Activated naive CD4-positive, alpha-beta T cell treated with anti-CD3 and anti-CD28 coated beads, Interleukin-2, amount 50 U/mL, for 24 hours (primary cell): Measurements from ENCODE around the gene TNK2.
A peak's percentile ranks its signal among the peaks of the same experiment; 100 is the strongest.

ENCODE experiments used
- H3K27ac Mint-ChIP-seq: one replicate; pipeline ENCODE4 v1.8.0; 2021; ENCODE audit warnings: mild to moderate bottlenecking, mixed read lengths
- H3K27me3 Mint-ChIP-seq: one replicate; pipeline ENCODE4 v1.8.0; 2021; ENCODE audit warnings: mixed read lengths
- H3K36me3 Mint-ChIP-seq: one replicate; pipeline ENCODE4 v1.8.0; 2021; ENCODE audit warnings: mixed read lengths
- H3K4me1 Mint-ChIP-seq: one replicate; pipeline ENCODE4 v1.8.0; 2021; ENCODE audit warnings: mixed read lengths
- H3K4me3 Mint-ChIP-seq: one replicate; pipeline ENCODE4 v1.8.0; 2021; ENCODE audit warnings: mild to moderate bottlenecking, mixed read lengths
- H3K9me3 Mint-ChIP-seq: one replicate; pipeline ENCODE4 v1.8.0; 2021; ENCODE audit warnings: mixed read lengths

TNK2 gene

GRCh38 chr3:195896361-195897080 is 11.8 kb downstream of the TNK2 start:
- Mint-ChIP-seq H3K4me3 (peak overlapping the region; percentile 86), H3K27me3 (no peaks in the 10 kb centered on the region), H3K9me3 (no peaks in the 10 kb centered on the region), H3K4me1 (peaks cover 62% of the 10 kb centered on the region), H3K27ac (peak overlapping the region; percentile 95), H3K36me3 (no peaks in the 10 kb centered on the region)

- Mint-ChIP-seq H3K36me3 (no peaks in the 10 kb centered on the region), H3K4me1 (peaks cover 58% of the 10 kb centered on the region), H3K9me3 (no peaks in the 10 kb centered on the region), H3K27me3 (no peaks in the 10 kb centered on the region), H3K27ac (peak overlapping the region; percentile 95), H3K4me3 (peak overlapping the region; percentile 86)
These were observed 12.4 kb downstream of the TNK2 start for GRCh38 chr3:195895861-195896360.

- Mint-ChIP-seq H3K36me3 (no peaks in the 10 kb centered on the region), H3K4me3 (peak overlapping the region; percentile 88), H3K27me3 (no peaks in the 10 kb centered on the region), H3K9me3 (no peaks in the 10 kb centered on the region), H3K4me1 (peaks cover 52% of the 10 kb centered on the region), H3K27ac (peak overlapping the region; percentile 96)
These were observed 13.1 kb downstream of the TNK2 start for GRCh38 chr3:195895078-195895860.

- no peaks in the 10 kb centered on the region for H3K9me3 Mint-ChIP-seq
- H3K27me3 Mint-ChIP-seq = no peaks in the 10 kb centered on the region
- H3K27ac Mint-ChIP-seq = no peak overlapping the region
- no peaks in the 10 kb centered on the region for H3K36me3 Mint-ChIP-seq
- H3K4me3 Mint-ChIP-seq = peak overlapping the region; percentile 65
- peaks cover 48% of the 10 kb centered on the region for H3K4me1 Mint-ChIP-seq
These were observed 14.4 kb downstream of the TNK2 start for GRCh38 chr3:195893916-195894465.

GRCh38 chr3:195893516-195893915 is 14.8 kb downstream of the TNK2 start:
- no peaks in the 10 kb centered on the region for H3K27me3 Mint-ChIP-seq
- no peaks in the 10 kb centered on the region for H3K9me3 Mint-ChIP-seq
- H3K27ac Mint-ChIP-seq = peak overlapping the region; percentile 51
- no peak overlapping the region for H3K4me3 Mint-ChIP-seq
- no peaks in the 10 kb centered on the region for H3K36me3 Mint-ChIP-seq
- H3K4me1 Mint-ChIP-seq = peaks cover 46% of the 10 kb centered on the region

- H3K36me3 Mint-ChIP-seq = no peaks in the 10 kb centered on the region
- no peaks in the 10 kb centered on the region for H3K9me3 Mint-ChIP-seq
- no peak overlapping the region for H3K27ac Mint-ChIP-seq
- peaks cover 41% of the 10 kb centered on the region for H3K4me1 Mint-ChIP-seq
- no peak overlapping the region for H3K4me3 Mint-ChIP-seq
- H3K27me3 Mint-ChIP-seq = no peaks in the 10 kb centered on the region
These were observed 15.3 kb downstream of the TNK2 start for GRCh38 chr3:195893044-195893395.

- no peaks in the 10 kb centered on the region for H3K9me3 Mint-ChIP-seq
- peaks cover 35% of the 10 kb centered on the region for H3K4me1 Mint-ChIP-seq
- H3K36me3 Mint-ChIP-seq = no peaks in the 10 kb centered on the region
- H3K27ac Mint-ChIP-seq = no peak overlapping the region
- no peaks in the 10 kb centered on the region for H3K27me3 Mint-ChIP-seq
- no peak overlapping the region for H3K4me3 Mint-ChIP-seq
These were observed 16.0 kb downstream of the TNK2 start for GRCh38 chr3:195892105-195893043.

GRCh38 chr3:195891431-195892104 is 16.8 kb downstream of the TNK2 start:
- Mint-ChIP-seq H3K27me3 (no peaks in the 10 kb centered on the region), H3K9me3 (no peaks in the 10 kb centered on the region), H3K36me3 (no peaks in the 10 kb centered on the region), H3K4me1 (peaks cover 27% of the 10 kb centered on the region), H3K4me3 (no peak overlapping the region), H3K27ac (no peak overlapping the region)

- Mint-ChIP-seq H3K27me3 (no peaks in the 10 kb centered on the region), H3K9me3 (no peaks in the 10 kb centered on the region), H3K4me1 (peaks cover 20% of the 10 kb centered on the region), H3K4me3 (no peak overlapping the region), H3K36me3 (no peaks in the 10 kb centered on the region), H3K27ac (no peak overlapping the region)
These were observed 18.5 kb downstream of the TNK2 start for GRCh38 chr3:195889870-195890295.

- Mint-ChIP-seq H3K9me3 (no peaks in the 10 kb centered on the region), H3K27me3 (no peaks in the 10 kb centered on the region), H3K4me1 (peaks cover 14% of the 10 kb centered on the region), H3K27ac (no peak overlapping the region), H3K4me3 (no peak overlapping the region), H3K36me3 (no peaks in the 10 kb centered on the region)
These were observed 19.1 kb downstream of the TNK2 start for GRCh38 chr3:195888981-195889869.

GRCh38 chr3:195888311-195888761 is 20.0 kb downstream of the TNK2 start:
- Mint-ChIP-seq H3K27ac (no peak overlapping the region), H3K27me3 (no peaks in the 10 kb centered on the region), H3K4me3 (no peak overlapping the region), H3K36me3 (no peaks in the 10 kb centered on the region), H3K4me1 (peaks cover 14% of the 10 kb centered on the region), H3K9me3 (no peaks in the 10 kb centered on the region)

- H3K9me3 Mint-ChIP-seq = no peaks in the 10 kb centered on the region
- H3K27ac Mint-ChIP-seq = no peak overlapping the region
- no peaks in the 10 kb centered on the region for H3K27me3 Mint-ChIP-seq
- no peak overlapping the region for H3K4me3 Mint-ChIP-seq
- peaks cover 14% of the 10 kb centered on the region for H3K4me1 Mint-ChIP-seq
- H3K36me3 Mint-ChIP-seq = no peaks in the 10 kb centered on the region
These were observed 20.7 kb downstream of the TNK2 start for GRCh38 chr3:195887670-195888069.

- no peaks in the 10 kb centered on the region for H3K9me3 Mint-ChIP-seq
- peaks cover 10% of the 10 kb centered on the region for H3K4me1 Mint-ChIP-seq
- H3K27me3 Mint-ChIP-seq = no peaks in the 10 kb centered on the region
- H3K4me3 Mint-ChIP-seq = no peak overlapping the region
- H3K36me3 Mint-ChIP-seq = no peaks in the 10 kb centered on the region
- H3K27ac Mint-ChIP-seq = peak overlapping the region; percentile 41
These were observed 21.9 kb downstream of the TNK2 start for GRCh38 chr3:195886181-195887141.
